Astrocyte of the cerebellum (primary cell): ENCODE data around the gene TUBA1C.
"Not testable (repeated sequence)": the region's sequence is repeated elsewhere in the genome, so short reads cannot be mapped to it uniquely, and the experiment has no call there.

Experiments
- DNase-seq: peaks from one replicate; pipeline ENCODE4 v3.0.0-alpha.2; 2011; ENCODE audit warnings: low read depth
- H3K4me3 ChIP-seq: 2 replicates; pipeline ENCODE4 v1.5.1; 2011; ENCODE audit warnings: mild to moderate bottlenecking, low read depth, low read length, moderate library complexity
- in situ Hi-C: cut with HindIII; loops from 2 replicates; pipeline ENCODE4 v1.10.0; 2017; ENCODE audit warnings: low sequenced_read_pairs
- TF ChIP-seq, protein P1 (sequence below): IDR thresholded peaks from 2 replicates; pipeline ENCODE4 v1.5.1; 2012; ENCODE audit warnings: low read length, low read depth, moderate library complexity, mild to moderate bottlenecking; ENCODE audit errors: missing control alignments

Gene TUBA1C

GRCh38 chr12:49255857-49256637, 8.8 kb upstream of the TUBA1C start:
- in situ Hi-C loops: no loop called here
- DNase-seq: no peak
- TF ChIP-seq, protein P1, sequence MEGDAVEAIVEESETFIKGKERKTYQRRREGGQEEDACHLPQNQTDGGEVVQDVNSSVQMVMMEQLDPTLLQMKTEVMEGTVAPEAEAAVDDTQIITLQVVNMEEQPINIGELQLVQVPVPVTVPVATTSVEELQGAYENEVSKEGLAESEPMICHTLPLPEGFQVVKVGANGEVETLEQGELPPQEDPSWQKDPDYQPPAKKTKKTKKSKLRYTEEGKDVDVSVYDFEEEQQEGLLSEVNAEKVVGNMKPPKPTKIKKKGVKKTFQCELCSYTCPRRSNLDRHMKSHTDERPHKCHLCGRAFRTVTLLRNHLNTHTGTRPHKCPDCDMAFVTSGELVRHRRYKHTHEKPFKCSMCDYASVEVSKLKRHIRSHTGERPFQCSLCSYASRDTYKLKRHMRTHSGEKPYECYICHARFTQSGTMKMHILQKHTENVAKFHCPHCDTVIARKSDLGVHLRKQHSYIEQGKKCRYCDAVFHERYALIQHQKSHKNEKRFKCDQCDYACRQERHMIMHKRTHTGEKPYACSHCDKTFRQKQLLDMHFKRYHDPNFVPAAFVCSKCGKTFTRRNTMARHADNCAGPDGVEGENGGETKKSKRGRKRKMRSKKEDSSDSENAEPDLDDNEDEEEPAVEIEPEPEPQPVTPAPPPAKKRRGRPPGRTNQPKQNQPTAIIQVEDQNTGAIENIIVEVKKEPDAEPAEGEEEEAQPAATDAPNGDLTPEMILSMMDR: no peak
- no peak overlapping the region for H3K4me3 ChIP-seq

DNA sequence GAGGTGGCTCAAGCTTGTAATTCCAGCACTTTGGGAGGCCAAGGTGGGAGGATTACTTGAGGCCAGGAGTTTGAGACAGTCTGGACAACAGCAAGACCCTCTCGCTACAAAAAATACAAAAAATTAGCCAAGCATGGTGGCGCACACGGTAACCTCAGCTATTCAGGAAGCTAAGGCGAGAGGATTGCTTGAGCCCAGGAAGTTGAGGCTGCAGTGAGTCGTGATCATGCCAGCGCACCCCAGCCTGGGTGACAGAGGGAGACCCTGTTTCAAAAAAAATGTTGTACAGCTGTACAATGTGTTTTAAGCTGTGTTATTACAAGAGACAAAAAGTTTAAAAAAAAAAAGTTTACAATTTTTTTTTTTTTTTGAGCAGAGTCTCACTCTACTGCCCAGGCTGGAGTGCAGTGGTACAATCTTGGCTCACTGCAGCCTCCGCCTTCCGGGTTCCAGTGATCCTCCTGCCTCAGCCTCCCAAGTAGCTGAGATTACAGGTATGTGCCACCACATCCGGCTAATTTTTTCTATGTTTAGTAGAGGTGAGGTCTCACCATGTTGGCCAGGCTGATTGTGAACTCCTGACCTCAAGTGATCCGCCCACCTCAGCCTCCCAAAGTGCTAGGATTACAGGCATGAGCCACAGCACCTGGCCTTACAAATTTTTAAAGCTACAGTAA, 7.2 kb upstream of the TUBA1C start:
- H3K4me3 ChIP-seq, DNase-seq, in situ Hi-C loops: not testable (repeated sequence)

DNA sequence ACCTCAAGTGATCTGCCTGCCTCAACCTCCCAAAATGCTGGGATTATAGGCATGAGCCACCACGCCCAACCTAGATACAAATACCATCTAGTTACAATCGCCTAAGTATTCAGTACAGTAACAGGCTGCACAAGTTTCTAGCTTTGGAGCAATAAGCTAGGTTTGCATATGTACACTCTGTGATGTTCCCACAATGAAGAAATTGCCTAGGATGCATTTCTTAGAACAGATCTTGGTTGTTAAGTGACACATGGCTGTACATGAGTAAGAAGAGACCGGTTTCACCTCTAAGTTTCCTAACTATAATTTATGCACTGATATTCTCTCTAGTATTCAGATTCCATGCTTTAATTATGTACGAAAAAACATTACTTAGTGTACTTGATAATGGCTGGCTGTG, 5.4 kb upstream of the TUBA1C start:
- no peak for DNase-seq
- in situ Hi-C loops: no loop called here
- no peak overlapping the region for H3K4me3 ChIP-seq
- TF ChIP-seq, protein P1: no peak

DNA sequence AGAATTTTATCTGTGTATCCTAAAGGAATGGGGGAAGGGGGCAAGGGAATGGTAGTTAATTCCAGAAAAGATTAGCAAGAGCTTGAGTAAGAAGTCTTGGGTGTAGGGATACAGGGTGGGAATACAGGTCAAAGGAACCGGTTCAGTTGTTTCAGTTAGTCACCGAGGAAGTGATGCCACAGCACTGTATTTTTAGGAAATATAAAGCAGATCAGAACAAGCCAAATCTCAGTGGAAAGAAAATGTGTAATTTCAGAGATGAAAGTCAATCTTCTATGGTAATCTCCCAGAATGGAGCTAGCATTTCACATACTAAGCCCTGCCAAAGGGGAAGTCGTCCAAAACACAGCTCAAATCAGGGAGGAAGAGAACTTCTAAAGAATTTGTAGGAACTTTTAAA, 4.7 kb upstream of the TUBA1C start:
- H3K4me3 ChIP-seq: no peak overlapping the region
- in situ Hi-C loops: no loop called here

GRCh38 chr12:49260571-49261363, 4.1 kb upstream of the TUBA1C start:
- in situ Hi-C loops: no loop called here
- DNase-seq: no peak
- H3K4me3 ChIP-seq: no peak overlapping the region
- TF ChIP-seq, protein P1: no peak

More for the DNA sequence above, 4.7 kb upstream of the TUBA1C start:
- DNase-seq: no peak
- TF ChIP-seq, protein P1: no peak

DNA sequence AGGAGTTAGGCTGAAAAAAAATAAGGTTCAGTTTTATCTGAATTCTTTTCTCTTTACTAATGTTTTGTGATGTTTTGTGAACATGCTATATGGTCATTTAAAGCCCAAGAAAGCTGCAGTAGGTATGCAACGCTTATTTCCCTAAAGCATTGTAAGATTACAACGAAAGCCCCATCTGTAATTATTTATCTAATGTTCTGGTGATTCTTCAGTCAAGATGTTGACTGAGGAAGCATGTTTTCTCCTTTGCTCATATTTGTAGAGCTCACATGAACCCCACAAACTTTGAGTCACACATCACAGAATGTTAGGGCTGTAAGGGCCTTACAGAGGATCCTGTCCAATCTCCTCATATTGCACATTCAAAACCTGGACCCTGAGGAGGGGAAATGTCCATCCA, 3.2 kb upstream of the TUBA1C start:
- no peak overlapping the region for H3K4me3 ChIP-seq
- TF ChIP-seq, protein P1: no peak
- in situ Hi-C loops: no loop called here
- DNase-seq: no peak
